Occipital lobe (tissue), 2 donors: ENCODE measurements around the gene PIGR. TPM values are rescaled to one million over a fixed set of nuclear protein-coding genes. Genes with fewer than 3 reads are reported as not detected.

Source experiments
- DNase-seq: peaks from one replicate; lab custom pipeline; 2025; lab: John Stamatoyannopoulos, UW
- total RNA-seq: library from RNA; depleted of rRNA; stranded (reverse); fragments of >200 nt; gene quantifications from one replicate; pipeline ENCODE4 v1.2.3, GENCODE V29; 2014

PIGR gene
- not detected for total RNA-seq

GRCh38 chr1:206946261-206946660 lies at the start of gene PIGR:
TSS of gene PIGR (minus strand) at chr1:206946466. CDS start at chr1:206940531, 5,935 bp downstream.
- DNase-seq: no peak

- DNase-seq: no peak
Measured at GRCh38 chr1:206992790-206993189, 46.5 kb upstream of the PIGR start.

GRCh38 chr1:206987873-206988272 lies 41.6 kb upstream of the PIGR start:
- DNase-seq: no peak

GRCh38 chr1:206986885-206987284 lies 40.6 kb upstream of the PIGR start:
- no peak for DNase-seq

GRCh38 chr1:206986402-206986801 lies 40.1 kb upstream of the PIGR start:
- no peak for DNase-seq

GRCh38 chr1:206985162-206985749 lies 39.0 kb upstream of the PIGR start:
- DNase-seq: no peak

GRCh38 chr1:206982216-206982615 lies 36.0 kb upstream of the PIGR start:
- DNase-seq: peak; percentile 9

GRCh38 chr1:206979379-206980043 lies 33.2 kb upstream of the PIGR start:
- no peak for DNase-seq

- DNase-seq: no peak
Measured at GRCh38 chr1:206978259-206978658, 32.0 kb upstream of the PIGR start.

GRCh38 chr1:206975306-206975705 lies 29.0 kb upstream of the PIGR start:
- DNase-seq: no peak

GRCh38 chr1:206974140-206974539 lies 27.9 kb upstream of the PIGR start:
- no peak for DNase-seq

- no peak for DNase-seq
Measured at GRCh38 chr1:206972728-206973127, 26.5 kb upstream of the PIGR start.

GRCh38 chr1:206971029-206971655 lies 24.9 kb upstream of the PIGR start:
- DNase-seq: no peak

- no peak for DNase-seq
Measured at GRCh38 chr1:206970446-206970845, 24.2 kb upstream of the PIGR start, which contains the start of gene FCAMR. TSS of gene FCAMR (minus strand) at chr1:206970460. CDS start at chr1:206970125, 335 bp downstream.

GRCh38 chr1:206969090-206969489 lies 22.8 kb upstream of the PIGR start:
- no peak for DNase-seq

GRCh38 chr1:206967096-206967849 lies 21.0 kb upstream of the PIGR start:
- DNase-seq: no peak

- no peak for DNase-seq
Measured at GRCh38 chr1:206965781-206966180, 19.5 kb upstream of the PIGR start.

GRCh38 chr1:206963740-206964139 lies 17.5 kb upstream of the PIGR start:
- DNase-seq: no peak

GRCh38 chr1:206963119-206963712 lies 16.9 kb upstream of the PIGR start:
- DNase-seq: no peak

- no peak for DNase-seq
Measured at GRCh38 chr1:206962272-206962671, 16.0 kb upstream of the PIGR start.

GRCh38 chr1:206961668-206962067 lies 15.4 kb upstream of the PIGR start:
- DNase-seq: no peak
